OCI-M2 (cell line): ENCODE results near the gene NBPF1.
"Not testable (repeated sequence)": the region's sequence is repeated elsewhere in the genome, so short reads cannot be mapped to it uniquely, and the experiment has no call there.

Experiments used
- DNase-seq: peaks from one replicate; lab custom pipeline; 2025; ENCODE audit not compliant: unreplicated experiment; lab: John Stamatoyannopoulos, UW

The NBPF1 gene

GRCh38 chr1:16553244-16553643, 60.1 kb downstream of the NBPF1 start:
- not testable (repeated sequence) for DNase-seq

GRCh38 chr1:16550212-16550918, 63.0 kb downstream of the NBPF1 start:
- DNase-seq, result not testable (repeated sequence)

GRCh38 chr1:16549545-16549944, 63.8 kb downstream of the NBPF1 start:
- DNase-seq, result not testable (repeated sequence)

- DNase-seq, result not testable (repeated sequence)
Measured at GRCh38 chr1:16547502-16548241, 65.7 kb downstream of the NBPF1 start.

- not testable (repeated sequence) for DNase-seq
Measured at GRCh38 chr1:16545682-16546095, 67.7 kb downstream of the NBPF1 start.

- DNase-seq, result peak; percentile 76
Measured at GRCh38 chr1:16540421-16540893, 72.9 kb downstream of the NBPF1 start.

GRCh38 chr1:16537528-16537927, 75.8 kb downstream of the NBPF1 start:
- not testable (repeated sequence) for DNase-seq

- not testable (repeated sequence) for DNase-seq
Measured at GRCh38 chr1:16536796-16537195, 76.6 kb downstream of the NBPF1 start.

- DNase-seq, result not testable (repeated sequence)
Measured at GRCh38 chr1:16535898-16536297, 77.5 kb downstream of the NBPF1 start.

GRCh38 chr1:16535487-16535886, 77.9 kb downstream of the NBPF1 start:
- not testable (repeated sequence) for DNase-seq

- not testable (repeated sequence) for DNase-seq
Measured at GRCh38 chr1:16534829-16535456, 78.4 kb downstream of the NBPF1 start.

- DNase-seq, result not testable (repeated sequence)
Measured at GRCh38 chr1:16534239-16534828, 79.0 kb downstream of the NBPF1 start.

GRCh38 chr1:16532235-16532991, 81.0 kb downstream of the NBPF1 start:
- not testable (repeated sequence) for DNase-seq

GRCh38 chr1:16528338-16528737, 85.0 kb downstream of the NBPF1 start:
- DNase-seq, result not testable (repeated sequence)

GRCh38 chr1:16525769-16526168, 87.6 kb downstream of the NBPF1 start:
- not testable (repeated sequence) for DNase-seq

- DNase-seq, result not testable (repeated sequence)
Measured at GRCh38 chr1:16521679-16522078, 91.7 kb downstream of the NBPF1 start.

- no peak for DNase-seq
Measured at GRCh38 chr1:16521288-16521583, 92.1 kb downstream of the NBPF1 start.

GRCh38 chr1:16520435-16521287, 92.7 kb downstream of the NBPF1 start:
- DNase-seq, result not testable (repeated sequence)

GRCh38 chr1:16519255-16519951, 94.0 kb downstream of the NBPF1 start:
- DNase-seq, result not testable (repeated sequence)
